ENCODE results near the gene CEMP1.
"Not testable (repeated sequence)": the region's sequence is repeated elsewhere in the genome, so short reads cannot be mapped to it uniquely, and the experiment has no call there.

CEMP1 gene

GRCh38 chr16:2531371-2531695 is at the start of gene CEMP1:
Gene CEMP1, minus strand, starts transcription at chr16:2531408. Its CDS starts 335 bp downstream, at chr16:2531073.
- DNase-seq (ENCODE audit: low spot score), result no peak

- DNase-seq (ENCODE audit: low spot score), result not testable (repeated sequence)
Measured at GRCh38 chr16:2580818-2581217, 49.6 kb upstream of the CEMP1 start.

- DNase-seq (ENCODE audit: low spot score), result not testable (repeated sequence)
Measured at GRCh38 chr16:2580143-2580542, 48.9 kb upstream of the CEMP1 start.

- DNase-seq (ENCODE audit: low spot score), result not testable (repeated sequence)
Measured at GRCh38 chr16:2578905-2579304, 47.7 kb upstream of the CEMP1 start.

- DNase-seq (ENCODE audit: low spot score), result not testable (repeated sequence)
Measured at GRCh38 chr16:2577044-2577443, 45.8 kb upstream of the CEMP1 start.

GRCh38 chr16:2575839-2576238 is 44.6 kb upstream of the CEMP1 start:
- not testable (repeated sequence) for DNase-seq (ENCODE audit: low spot score)

- DNase-seq (ENCODE audit: low spot score), result not testable (repeated sequence)
Measured at GRCh38 chr16:2572704-2573103, 41.5 kb upstream of the CEMP1 start.

- DNase-seq (ENCODE audit: low spot score), result not testable (repeated sequence)
Measured at GRCh38 chr16:2568573-2568972, 37.4 kb upstream of the CEMP1 start.

- not testable (repeated sequence) for DNase-seq (ENCODE audit: low spot score)
Measured at GRCh38 chr16:2567506-2567905, 36.3 kb upstream of the CEMP1 start.

- DNase-seq (ENCODE audit: low spot score), result not testable (repeated sequence)
Measured at GRCh38 chr16:2560798-2561133, 29.6 kb upstream of the CEMP1 start.

- not testable (repeated sequence) for DNase-seq (ENCODE audit: low spot score)
Measured at GRCh38 chr16:2560131-2560797, 29.1 kb upstream of the CEMP1 start.

- DNase-seq (ENCODE audit: low spot score), result not testable (repeated sequence)
Measured at GRCh38 chr16:2557150-2557549, 25.9 kb upstream of the CEMP1 start.

- DNase-seq (ENCODE audit: low spot score), result not testable (repeated sequence)
Measured at GRCh38 chr16:2554709-2555425, 23.7 kb upstream of the CEMP1 start.

- not testable (repeated sequence) for DNase-seq (ENCODE audit: low spot score)
Measured at GRCh38 chr16:2551420-2551889, 20.2 kb upstream of the CEMP1 start.

- DNase-seq (ENCODE audit: low spot score), result not testable (repeated sequence)
Measured at GRCh38 chr16:2550283-2550878, 19.2 kb upstream of the CEMP1 start.

- not testable (repeated sequence) for DNase-seq (ENCODE audit: low spot score)
Measured at GRCh38 chr16:2543771-2544170, 12.6 kb upstream of the CEMP1 start.

GRCh38 chr16:2541409-2541808 is 10.2 kb upstream of the CEMP1 start:
- DNase-seq (ENCODE audit: low spot score), result not testable (repeated sequence)

- DNase-seq (ENCODE audit: low spot score), result not testable (repeated sequence)
Measured at GRCh38 chr16:2540912-2541311, 9.7 kb upstream of the CEMP1 start.

- peak; percentile 39 for DNase-seq (ENCODE audit: low spot score)
Measured at GRCh38 chr16:2539845-2540458, 8.7 kb upstream of the CEMP1 start.

GRCh38 chr16:2539192-2539844 is 8.1 kb upstream of the CEMP1 start:
- peak; percentile 15 for DNase-seq (ENCODE audit: low spot score)

- DNase-seq (ENCODE audit: low spot score), result peak; percentile 94
Measured at GRCh38 chr16:2537451-2538379, 6.5 kb upstream of the CEMP1 start, which contains the start of gene PDPK1. Gene PDPK1, plus strand, starts transcription at chr16:2538021. Its CDS starts 92 bp downstream, at chr16:2538113.

Measured in hematopoietic multipotent progenitor cell treated with erythropoietin and hydrocortisone succinate and interleukin-3 and kit ligand, for 17 days (in vitro differentiated cells).